ENCODE results near the gene COL6A3.

Gene COL6A3

GRCh38 chr2:237389831-237390230 is 24.1 kb downstream of the COL6A3 start:
- Mint-ChIP-seq H3K4me1 (no peaks in the 10 kb centered on the region), H3K9me3 (peaks cover 1% of the 10 kb centered on the region), H3K4me3 (no peak overlapping the region), H3K27ac (no peak overlapping the region), H3K27me3 (peaks cover 14% of the 10 kb centered on the region), H3K36me3 (no peaks in the 10 kb centered on the region)
- no peak for ATAC-seq

DNA sequence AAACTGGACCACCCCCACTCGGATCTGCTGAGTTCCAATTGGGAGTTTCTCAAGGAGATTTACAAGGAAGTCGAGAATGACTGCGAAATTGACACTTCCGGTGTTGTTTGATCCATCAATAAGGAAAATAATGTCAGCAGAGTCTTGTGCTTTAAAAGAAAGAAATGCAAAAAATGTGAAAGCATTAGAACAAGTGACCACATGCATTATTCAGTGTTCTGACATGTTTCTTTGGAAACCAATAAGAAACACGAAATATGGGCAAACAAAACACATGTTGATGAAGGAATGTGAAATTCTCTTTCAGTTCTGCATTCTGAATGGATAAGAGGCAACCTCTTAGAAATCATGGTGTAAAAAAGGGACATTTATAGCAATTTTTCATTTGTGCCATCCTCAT is 25.9 kb downstream of the COL6A3 start:
- no peak overlapping the region for H3K27ac Mint-ChIP-seq
- no peak for ATAC-seq
- H3K4me1 Mint-ChIP-seq: no peaks in the 10 kb centered on the region
- H3K9me3 Mint-ChIP-seq: peaks cover 3% of the 10 kb centered on the region
- H3K27me3 Mint-ChIP-seq: peaks cover under 1% of the 10 kb centered on the region
- H3K36me3 Mint-ChIP-seq: no peaks in the 10 kb centered on the region
- no peak overlapping the region for H3K4me3 Mint-ChIP-seq

- no peak overlapping the region for H3K4me3 Mint-ChIP-seq
- no peaks in the 10 kb centered on the region for H3K4me1 Mint-ChIP-seq
- peaks cover 3% of the 10 kb centered on the region for H3K9me3 Mint-ChIP-seq
- H3K36me3 Mint-ChIP-seq: no peaks in the 10 kb centered on the region
- no peak for ATAC-seq
- no peaks in the 10 kb centered on the region for H3K27me3 Mint-ChIP-seq
- no peak overlapping the region for H3K27ac Mint-ChIP-seq
These were observed 29.3 kb downstream of the COL6A3 start for GRCh38 chr2:237384672-237385020.

DNA sequence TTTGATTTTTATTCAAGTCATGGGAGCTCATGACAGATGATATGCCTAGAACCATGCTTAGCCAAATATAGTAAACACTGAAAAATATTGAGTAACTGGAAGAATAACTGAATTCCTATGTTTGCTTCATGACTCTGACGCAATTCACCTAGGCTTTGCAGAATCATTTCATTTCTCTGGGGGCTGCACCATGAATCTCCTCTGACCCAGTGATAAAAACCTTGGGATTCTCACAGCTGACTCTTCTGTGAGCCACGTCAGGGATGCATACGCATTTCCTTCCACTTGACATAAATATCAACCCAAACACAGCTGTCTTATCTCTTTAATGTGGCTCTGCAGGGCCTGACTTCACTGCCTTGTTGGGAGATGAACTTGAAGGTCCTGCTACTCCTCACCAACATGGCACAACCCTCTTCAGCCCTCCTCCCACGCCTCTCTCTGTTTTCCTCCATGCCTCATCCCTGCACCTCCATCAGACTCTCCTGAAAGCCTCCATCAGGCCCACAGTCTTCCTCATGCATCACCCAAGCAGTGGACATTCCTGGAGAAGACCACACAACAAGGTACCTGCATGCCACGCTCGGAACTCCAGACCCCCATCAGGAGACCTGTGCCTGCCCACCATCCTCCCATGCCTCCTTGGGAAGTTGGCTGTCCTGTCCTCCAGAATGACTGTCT is 29.8 kb downstream of the COL6A3 start:
- Mint-ChIP-seq H3K4me1 (no peaks in the 10 kb centered on the region), H3K27me3 (no peaks in the 10 kb centered on the region), H3K27ac (no peak overlapping the region), H3K4me3 (no peak overlapping the region), H3K36me3 (no peaks in the 10 kb centered on the region), H3K9me3 (peaks cover 3% of the 10 kb centered on the region)
- ATAC-seq: peak; percentile 31

DNA sequence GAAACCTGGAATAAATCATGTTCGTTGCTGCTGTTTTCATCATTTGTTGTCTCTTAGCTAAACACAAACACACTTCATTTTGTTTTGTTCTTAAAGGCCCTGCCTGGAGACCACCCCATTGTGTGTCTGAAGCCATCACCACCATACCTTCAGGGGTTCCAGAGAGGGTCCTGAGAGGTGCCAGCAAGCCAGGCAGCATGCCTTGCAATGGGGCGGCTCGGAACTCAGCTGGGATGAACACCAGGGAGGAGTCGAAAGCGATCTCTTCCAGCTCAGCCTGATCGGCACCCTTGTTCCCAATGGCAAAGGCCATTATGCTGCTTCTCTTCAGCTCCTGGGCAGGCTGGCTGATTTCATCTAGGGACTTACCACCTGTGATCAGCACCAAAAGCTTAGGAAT is 33.2 kb downstream of the COL6A3 start:
- no peaks in the 10 kb centered on the region for H3K4me1 Mint-ChIP-seq
- H3K4me3 Mint-ChIP-seq: no peak overlapping the region
- H3K36me3 Mint-ChIP-seq: no peaks in the 10 kb centered on the region
- peaks cover 4% of the 10 kb centered on the region for H3K27me3 Mint-ChIP-seq
- ATAC-seq: no peak
- H3K9me3 Mint-ChIP-seq: peaks cover 3% of the 10 kb centered on the region
- no peak overlapping the region for H3K27ac Mint-ChIP-seq

- H3K27me3 Mint-ChIP-seq: peaks cover 16% of the 10 kb centered on the region
- H3K4me1 Mint-ChIP-seq: no peaks in the 10 kb centered on the region
- no peaks in the 10 kb centered on the region for H3K36me3 Mint-ChIP-seq
- H3K27ac Mint-ChIP-seq: no peak overlapping the region
- H3K4me3 Mint-ChIP-seq: no peak overlapping the region
- ATAC-seq: no peak
- no peaks in the 10 kb centered on the region for H3K9me3 Mint-ChIP-seq
These were observed 34.3 kb downstream of the COL6A3 start for GRCh38 chr2:237379636-237380035.

DNA sequence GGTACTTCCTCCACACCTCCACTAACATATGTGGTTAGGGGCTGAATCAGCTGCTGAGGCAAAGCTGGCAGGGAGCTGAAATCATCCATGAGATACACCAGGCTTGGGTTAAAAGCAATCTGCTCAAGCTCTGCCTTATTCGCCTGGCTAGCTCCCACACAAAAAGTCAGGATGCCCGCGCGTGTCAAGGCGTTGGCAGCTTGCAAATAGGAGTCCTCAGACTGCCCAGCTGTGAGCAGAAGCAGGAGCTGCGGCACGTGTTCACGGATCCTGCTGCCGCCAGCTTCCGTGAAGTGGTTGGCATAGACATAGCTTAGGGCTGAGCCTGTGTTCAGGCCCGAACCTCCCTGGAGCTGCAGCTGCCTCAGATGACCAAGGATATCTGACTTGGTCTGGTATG is 35.3 kb downstream of the COL6A3 start:
- H3K27ac Mint-ChIP-seq: no peak overlapping the region
- no peak for ATAC-seq
- no peaks in the 10 kb centered on the region for H3K4me1 Mint-ChIP-seq
- H3K4me3 Mint-ChIP-seq: no peak overlapping the region
- peaks cover 19% of the 10 kb centered on the region for H3K27me3 Mint-ChIP-seq
- no peaks in the 10 kb centered on the region for H3K36me3 Mint-ChIP-seq
- no peaks in the 10 kb centered on the region for H3K9me3 Mint-ChIP-seq

DNA sequence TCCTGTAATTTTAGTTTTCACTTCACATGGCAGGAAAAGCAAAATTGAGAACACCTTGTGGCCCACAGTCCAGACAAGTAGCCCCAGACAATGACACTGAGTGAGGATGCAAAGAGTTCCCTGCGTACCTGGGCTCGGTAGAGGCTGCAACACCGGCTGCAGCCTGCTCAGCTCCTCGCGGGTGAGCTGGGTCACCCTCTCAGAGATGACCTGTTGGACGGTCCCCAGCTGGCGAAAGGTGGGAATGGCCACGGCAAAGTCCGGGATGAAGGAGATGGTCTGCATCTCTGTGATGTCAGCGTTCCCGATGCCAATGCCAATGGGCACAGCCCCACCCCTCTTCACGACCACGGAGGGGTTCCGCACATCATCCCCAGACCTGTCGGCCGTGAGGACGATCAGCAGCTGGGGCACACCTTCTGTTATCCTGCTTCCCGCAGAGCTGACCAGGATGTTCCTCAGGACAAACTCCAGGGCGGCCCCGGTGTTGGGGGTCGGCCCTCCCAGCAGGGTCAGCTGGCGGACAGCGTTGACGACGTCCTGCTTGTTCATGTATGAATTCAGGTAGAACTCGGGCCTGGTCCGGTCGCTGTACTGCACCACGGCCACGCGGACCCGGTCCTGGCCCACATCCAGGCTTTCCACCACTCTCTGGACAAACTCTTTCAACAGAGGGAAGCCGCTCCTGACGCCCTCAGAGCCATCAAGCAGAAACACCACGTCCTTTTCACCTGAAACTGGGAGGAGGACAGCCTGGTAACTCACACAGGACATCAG is 39.5 kb downstream of the COL6A3 start:
- peaks cover 19% of the 10 kb centered on the region for H3K27me3 Mint-ChIP-seq
- H3K9me3 Mint-ChIP-seq: no peaks in the 10 kb centered on the region
- no peak overlapping the region for H3K4me3 Mint-ChIP-seq
- ATAC-seq: no peak
- H3K4me1 Mint-ChIP-seq: no peaks in the 10 kb centered on the region
- H3K36me3 Mint-ChIP-seq: no peaks in the 10 kb centered on the region
- H3K27ac Mint-ChIP-seq: no peak overlapping the region

DNA sequence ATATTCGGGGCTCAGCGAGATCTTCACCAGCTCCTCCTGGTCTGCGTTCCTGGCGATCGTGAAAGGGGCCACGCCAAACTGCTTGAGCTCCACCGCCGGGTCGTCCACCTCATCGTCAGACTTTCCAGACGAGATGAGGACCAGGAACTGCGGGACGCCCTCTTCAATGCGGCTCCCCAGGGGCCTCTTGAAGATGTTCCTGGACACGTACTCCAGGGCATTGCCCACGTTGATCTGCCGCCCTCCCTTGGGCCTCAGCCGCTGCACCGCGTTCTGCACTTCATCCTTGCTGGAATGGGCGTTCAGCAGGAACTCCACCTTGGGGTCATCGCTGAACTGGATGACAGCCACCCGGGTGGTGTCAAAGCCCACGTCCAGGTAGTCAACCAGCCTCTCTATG is 42.1 kb downstream of the COL6A3 start:
- Mint-ChIP-seq H3K36me3 (no peaks in the 10 kb centered on the region), H3K4me3 (no peak overlapping the region), H3K4me1 (no peaks in the 10 kb centered on the region), H3K27ac (no peak overlapping the region), H3K9me3 (no peaks in the 10 kb centered on the region), H3K27me3 (peaks cover 19% of the 10 kb centered on the region)
- ATAC-seq: no peak

DNA sequence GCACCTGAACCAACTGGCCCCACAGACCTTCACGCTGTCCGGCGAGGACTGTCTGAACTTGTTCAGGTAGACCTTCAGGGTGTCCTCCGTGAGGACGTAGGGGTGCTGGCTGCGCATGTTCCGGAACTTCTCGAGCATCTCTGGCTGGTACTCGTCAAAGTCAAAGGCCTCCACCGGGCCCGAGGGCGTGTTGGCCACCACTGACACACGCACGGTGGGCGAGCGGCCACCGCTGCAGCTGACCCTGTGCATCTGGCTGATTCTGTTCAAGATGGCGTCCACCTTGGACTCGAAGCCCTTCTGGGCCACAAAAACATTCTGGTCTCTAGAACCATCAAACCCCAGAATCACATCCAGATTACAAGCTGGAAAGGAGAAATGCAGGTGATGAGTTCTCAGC is 48.3 kb downstream of the COL6A3 start:
- Mint-ChIP-seq H3K27me3 (no peaks in the 10 kb centered on the region), H3K4me1 (no peaks in the 10 kb centered on the region), H3K4me3 (no peak overlapping the region), H3K9me3 (no peaks in the 10 kb centered on the region), H3K36me3 (no peaks in the 10 kb centered on the region), H3K27ac (no peak overlapping the region)
- no peak for ATAC-seq

GRCh38 chr2:237364655-237365054 is 49.3 kb downstream of the COL6A3 start:
- Mint-ChIP-seq H3K36me3 (no peaks in the 10 kb centered on the region), H3K4me3 (no peak overlapping the region), H3K27ac (no peak overlapping the region), H3K9me3 (no peaks in the 10 kb centered on the region), H3K27me3 (no peaks in the 10 kb centered on the region), H3K4me1 (no peaks in the 10 kb centered on the region)
- no peak for ATAC-seq

GRCh38 chr2:237361194-237362004 is 52.6 kb downstream of the COL6A3 start:
- Mint-ChIP-seq H3K27me3 (no peaks in the 10 kb centered on the region), H3K4me1 (no peaks in the 10 kb centered on the region), H3K27ac (no peak overlapping the region), H3K9me3 (no peaks in the 10 kb centered on the region), H3K4me3 (no peak overlapping the region), H3K36me3 (no peaks in the 10 kb centered on the region)
- ATAC-seq: no peak

GRCh38 chr2:237359894-237360780 is 53.8 kb downstream of the COL6A3 start:
- H3K4me1 Mint-ChIP-seq: no peaks in the 10 kb centered on the region

DNA sequence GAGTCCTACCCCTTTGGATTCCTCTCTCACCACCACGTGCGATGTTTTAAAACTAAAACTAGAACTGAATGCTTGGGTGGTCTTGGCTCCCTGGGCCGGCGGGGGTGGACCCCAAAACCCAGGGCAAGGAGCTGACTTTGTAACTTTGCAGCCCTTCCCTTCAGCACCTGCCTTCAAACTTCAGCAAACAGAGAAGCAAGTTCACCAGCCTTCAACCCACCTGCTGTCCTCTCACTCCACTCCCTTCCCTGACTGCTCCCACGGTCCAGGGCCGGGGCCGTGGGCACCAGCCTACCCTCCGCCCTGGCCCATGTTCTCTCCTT is 54.5 kb downstream of the COL6A3 start:
- no peaks in the 10 kb centered on the region for H3K36me3 Mint-ChIP-seq
- H3K27ac Mint-ChIP-seq: no peak overlapping the region
- no peaks in the 10 kb centered on the region for H3K9me3 Mint-ChIP-seq
- no peak for ATAC-seq
- no peak overlapping the region for H3K4me3 Mint-ChIP-seq
- no peaks in the 10 kb centered on the region for H3K27me3 Mint-ChIP-seq
- H3K4me1 Mint-ChIP-seq: no peaks in the 10 kb centered on the region

More at GRCh38 chr2:237359894-237360780, 53.8 kb downstream of the COL6A3 start:
- Mint-ChIP-seq H3K27ac (no peak overlapping the region), H3K36me3 (no peaks in the 10 kb centered on the region), H3K4me3 (no peak overlapping the region), H3K9me3 (no peaks in the 10 kb centered on the region), H3K27me3 (no peaks in the 10 kb centered on the region)
- no peak for ATAC-seq

All from stimulated activated memory B cell treated with anti-CD40 and anti-IgM and Interleukin-4, amounts not matched to agents 10 μg/mL and 1 μg/mL and 100 μg/mL, for 72 hours (primary cell).